GM21526 (cell line): ENCODE results near the gene RABGGTA.

ENCODE experiments used
- ATAC-seq: cut with Tn5 transposase; IDR thresholded peaks from one replicate; pipeline ENCODE4 v1.9.1; 2021; ENCODE audit warnings: moderate library complexity; ENCODE audit not compliant: unreplicated experiment, low FRiP score

Gene RABGGTA

GRCh38 chr14:24304019-24304387 lies 32.6 kb upstream of the RABGGTA start:
- no peak for ATAC-seq

GRCh38 chr14:24300326-24300980 lies 29.1 kb upstream of the RABGGTA start:
- ATAC-seq: no peak

GRCh38 chr14:24299255-24300191 lies 28.1 kb upstream of the RABGGTA start, which contains the start of the genes DHRS1 and NOP9:
DHRS1 (minus strand) TSS chr14:24299780; CDS start chr14:24299106, 674 bp downstream.
NOP9 (plus strand) TSS chr14:24299850; CDS start chr14:24299955, 105 bp downstream.
- ATAC-seq: peak; percentile 59

GRCh38 chr14:24298892-24299254 lies 27.5 kb upstream of the RABGGTA start:
- no peak for ATAC-seq

GRCh38 chr14:24297190-24297964 lies 26.0 kb upstream of the RABGGTA start:
- ATAC-seq: peak; percentile 2

GRCh38 chr14:24296341-24297157 lies 25.2 kb upstream of the RABGGTA start:
- ATAC-seq: peak; percentile 39

GRCh38 chr14:24293525-24293924 lies 22.1 kb upstream of the RABGGTA start:
- ATAC-seq: no peak

GRCh38 chr14:24292118-24292807 lies 20.9 kb upstream of the RABGGTA start:
- no peak for ATAC-seq

- ATAC-seq: no peak
These were observed 20.2 kb upstream of the RABGGTA start for GRCh38 chr14:24291446-24292117.

- ATAC-seq: no peak
These were observed 19.3 kb upstream of the RABGGTA start for GRCh38 chr14:24290746-24291145.

- no peak for ATAC-seq
These were observed 18.4 kb upstream of the RABGGTA start for GRCh38 chr14:24289649-24290280.

- ATAC-seq: no peak
These were observed 15.6 kb upstream of the RABGGTA start for GRCh38 chr14:24286996-24287395.

GRCh38 chr14:24285351-24285750 lies 14.0 kb upstream of the RABGGTA start:
- ATAC-seq: no peak

GRCh38 chr14:24284501-24285035 lies 13.2 kb upstream of the RABGGTA start:
- ATAC-seq: no peak

GRCh38 chr14:24283796-24284460 lies 12.5 kb upstream of the RABGGTA start:
- no peak for ATAC-seq

GRCh38 chr14:24282736-24283135 lies 11.3 kb upstream of the RABGGTA start:
- ATAC-seq: no peak

- no peak for ATAC-seq
These were observed 10.2 kb upstream of the RABGGTA start for GRCh38 chr14:24281636-24282035.
